NCI-H2081 treated with DMSO at 0.1 percent for 48 hours (cell line): ENCODE results near the gene IFFO2.

Source experiments
- DNase-seq: peaks from one replicate; lab custom pipeline; 2025; lab: John Stamatoyannopoulos, UW

The IFFO2 gene

DNA sequence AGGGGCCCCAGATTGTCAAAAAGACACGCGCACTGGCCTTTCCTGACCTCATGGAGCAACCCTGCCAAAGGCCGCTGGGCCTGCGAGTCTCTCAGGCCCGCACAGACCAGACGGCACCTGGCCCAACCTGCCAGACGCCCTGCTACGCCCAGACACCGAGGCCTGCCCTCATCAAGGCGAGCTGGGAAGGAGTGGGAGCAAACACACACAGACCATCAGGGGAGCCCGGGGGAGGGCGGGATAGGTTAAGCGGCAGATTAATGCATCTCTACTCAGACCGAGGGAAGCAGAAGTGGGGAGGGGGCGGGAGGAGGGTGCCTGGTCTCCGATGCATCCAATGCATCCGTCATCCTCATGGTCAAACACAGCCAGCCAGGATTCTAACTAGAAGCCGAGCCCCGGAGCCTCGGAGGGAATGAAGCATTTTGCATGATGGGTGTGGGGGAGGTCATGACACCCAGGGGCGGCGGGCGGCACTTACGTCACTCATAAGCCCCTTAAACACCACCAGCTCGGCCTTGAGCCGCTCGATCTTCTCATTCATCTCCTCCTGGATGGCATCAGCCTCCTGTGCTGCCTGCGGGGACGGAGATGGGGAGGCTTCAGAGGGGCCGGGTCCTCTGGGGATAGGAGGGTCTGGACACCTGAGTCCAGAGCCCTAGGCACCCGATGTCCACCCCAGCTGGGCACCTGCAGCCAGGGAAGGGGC is 37.1 kb downstream of the IFFO2 start:
- DNase-seq, result no peak

DNA sequence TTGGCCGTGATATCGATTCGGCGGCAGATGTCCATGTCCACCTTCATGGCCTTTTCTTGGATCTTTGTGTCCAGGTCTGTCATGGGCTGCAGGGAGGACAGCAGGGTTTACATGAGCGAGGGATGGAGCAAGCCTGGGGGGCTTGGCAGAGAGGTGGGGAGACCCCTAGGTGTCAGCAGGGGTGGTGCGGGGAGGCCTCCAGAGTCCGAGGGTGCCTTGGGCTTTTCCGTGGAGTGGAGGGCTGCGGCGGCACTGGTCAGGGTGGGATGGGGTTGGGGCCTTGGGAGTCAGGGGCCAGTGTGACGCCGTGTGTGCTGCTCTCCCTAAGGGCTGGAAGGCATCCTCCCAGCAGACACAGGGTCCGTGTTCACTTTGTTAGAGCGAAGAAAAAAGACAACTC is 38.1 kb downstream of the IFFO2 start:
- DNase-seq, result no peak

DNA sequence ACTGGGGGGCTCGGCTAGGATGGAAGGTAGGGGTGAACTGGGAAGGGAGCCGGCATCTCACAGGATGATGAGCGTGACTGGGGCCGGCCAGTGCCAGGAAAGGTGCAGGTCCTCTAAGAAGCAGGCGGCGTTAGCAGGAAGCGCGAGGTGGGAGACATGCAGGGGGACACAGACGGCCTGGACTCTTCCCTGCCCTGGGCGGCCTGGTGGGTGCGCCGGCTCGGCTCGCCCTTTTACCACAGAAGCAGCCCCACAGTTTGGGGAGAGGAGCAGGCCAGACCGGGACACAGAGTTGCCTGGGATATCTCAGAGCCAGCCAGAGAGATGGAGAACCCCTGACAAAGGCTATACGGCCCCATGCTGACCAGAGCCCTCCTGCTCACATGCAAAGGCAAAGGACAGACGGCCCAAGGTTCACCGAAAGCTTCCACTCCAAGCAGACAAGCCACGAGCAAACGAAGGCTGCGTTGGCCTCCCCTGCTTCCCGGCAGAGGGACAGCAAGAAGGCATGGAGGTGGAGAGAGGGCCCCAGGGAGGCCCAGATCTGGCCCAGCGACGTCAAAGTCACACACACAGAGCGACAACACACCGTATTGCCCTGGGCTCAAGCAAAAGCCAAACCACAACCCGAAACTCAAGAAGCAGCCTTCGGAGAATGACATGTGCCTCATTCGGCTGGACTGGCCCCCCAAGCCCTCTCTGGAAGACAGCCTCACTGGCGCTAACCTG is 39.2 kb downstream of the IFFO2 start:
- no peak for DNase-seq

DNA sequence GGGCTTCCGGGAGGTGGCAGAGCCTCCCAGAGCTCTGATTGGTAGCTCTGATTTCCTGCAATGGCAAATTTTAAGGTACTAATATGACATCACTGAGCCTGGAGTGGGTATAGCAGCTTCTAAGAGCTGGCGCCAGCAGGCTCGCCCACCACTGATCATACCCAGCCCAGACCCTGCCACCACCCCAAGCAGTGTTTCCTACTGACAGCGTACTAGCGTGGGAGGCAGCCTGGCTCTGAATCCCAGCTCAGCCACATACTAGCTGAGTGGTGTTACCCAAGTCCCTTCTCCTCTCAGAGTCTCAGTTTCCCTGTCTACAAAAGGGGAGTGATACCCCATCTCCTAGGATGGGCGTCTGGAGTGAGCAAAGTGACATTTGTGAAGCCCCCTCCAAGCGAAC is 41.1 kb downstream of the IFFO2 start:
- no peak for DNase-seq

DNA sequence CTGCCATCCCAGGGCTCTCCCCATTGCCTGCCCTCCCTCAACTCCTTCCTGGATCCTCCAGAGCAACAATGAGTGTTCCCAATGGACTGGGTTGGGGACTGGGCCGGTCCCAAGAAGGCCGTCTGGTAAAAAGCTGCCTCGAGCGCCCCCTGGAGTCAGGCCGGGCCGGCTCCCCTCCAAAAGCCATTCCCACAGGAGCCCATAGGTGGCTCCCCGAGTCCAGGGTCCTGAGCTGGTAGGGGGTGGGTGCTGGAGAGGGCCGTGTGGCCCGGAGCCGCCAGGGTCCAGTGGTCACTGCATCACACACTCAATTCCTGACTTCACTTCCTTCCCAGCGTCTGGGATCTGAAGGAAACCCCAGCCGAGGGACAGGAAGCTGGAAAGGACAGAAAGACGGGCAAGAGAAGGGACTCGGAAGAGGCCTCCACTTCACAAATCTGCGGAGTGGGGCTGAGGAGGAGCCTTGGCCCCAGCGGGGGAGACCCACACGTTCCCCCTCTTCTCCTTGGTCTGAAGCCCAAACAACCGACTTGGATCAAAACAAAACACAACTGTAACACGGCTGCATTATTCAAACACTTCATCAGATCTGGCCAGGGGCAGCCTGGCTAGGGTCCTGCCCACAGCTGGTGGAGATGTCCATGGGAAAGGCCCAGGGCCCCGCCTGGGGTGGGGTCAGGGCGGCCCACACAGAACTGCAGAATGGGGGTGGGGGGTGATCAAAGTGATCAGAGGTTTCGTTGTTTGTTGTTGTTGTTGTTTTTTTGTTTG is 43.2 kb downstream of the IFFO2 start:
- no peak for DNase-seq

DNA sequence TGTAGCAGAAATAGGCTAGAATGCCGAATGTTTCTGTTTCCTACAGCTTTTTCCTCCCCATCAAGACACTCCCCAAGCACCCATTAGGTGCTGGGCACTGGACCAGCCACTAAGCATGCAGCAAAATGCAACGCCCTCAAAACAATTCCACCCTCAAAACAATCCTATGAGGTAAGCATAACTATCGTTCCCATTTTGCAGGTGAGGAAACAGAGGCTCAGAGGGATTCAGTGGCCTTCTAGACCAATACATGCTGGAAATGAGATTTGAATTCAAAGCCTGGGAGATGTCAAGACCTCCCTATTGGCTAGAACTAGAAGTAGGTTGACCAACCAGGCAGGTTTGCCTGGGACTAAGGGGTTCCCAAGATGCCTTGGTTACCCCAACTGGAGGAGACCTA is 43.9 kb downstream of the IFFO2 start:
- no peak for DNase-seq

DNA sequence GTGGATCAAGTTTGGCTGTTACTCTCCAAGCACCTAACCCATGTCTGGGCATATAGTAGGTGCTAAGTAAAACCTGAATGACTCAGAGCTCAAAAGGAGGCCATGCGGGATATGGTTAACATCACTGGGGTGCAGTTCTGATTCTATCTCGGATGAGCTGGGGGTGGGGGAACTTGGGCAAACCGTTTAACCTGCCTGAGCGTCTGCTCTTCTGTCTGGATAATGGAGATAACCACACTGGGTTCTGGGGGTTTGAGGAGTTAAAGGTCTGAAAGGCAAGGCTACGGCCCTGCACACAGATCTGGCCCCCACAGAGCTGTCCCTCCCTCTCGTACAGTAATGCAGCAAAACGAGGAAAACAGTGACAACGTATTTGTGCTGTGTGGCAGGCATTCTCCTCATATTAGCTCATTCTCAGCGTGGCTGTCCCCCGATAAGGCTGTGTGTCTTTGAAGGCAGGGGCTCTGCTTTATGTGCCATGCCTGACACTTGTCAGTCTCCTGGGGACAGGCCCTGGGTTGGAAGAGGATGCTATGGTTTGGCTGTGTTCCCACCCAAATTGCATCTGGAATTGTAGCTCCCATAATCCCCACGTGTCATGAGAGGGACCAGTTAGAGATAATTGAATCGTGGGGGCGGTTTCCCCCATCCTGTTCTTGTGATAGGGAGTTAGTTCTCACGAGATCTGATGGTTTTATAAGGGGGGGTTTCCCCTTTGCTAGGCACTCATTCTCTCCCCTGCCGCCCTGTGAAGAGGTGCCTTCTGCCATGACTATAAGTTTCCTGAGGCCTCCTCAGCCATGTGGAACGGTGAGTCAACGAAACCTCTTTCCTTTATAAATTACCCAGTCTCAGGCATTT is 47.3 kb downstream of the IFFO2 start:
- DNase-seq, result no peak

DNA sequence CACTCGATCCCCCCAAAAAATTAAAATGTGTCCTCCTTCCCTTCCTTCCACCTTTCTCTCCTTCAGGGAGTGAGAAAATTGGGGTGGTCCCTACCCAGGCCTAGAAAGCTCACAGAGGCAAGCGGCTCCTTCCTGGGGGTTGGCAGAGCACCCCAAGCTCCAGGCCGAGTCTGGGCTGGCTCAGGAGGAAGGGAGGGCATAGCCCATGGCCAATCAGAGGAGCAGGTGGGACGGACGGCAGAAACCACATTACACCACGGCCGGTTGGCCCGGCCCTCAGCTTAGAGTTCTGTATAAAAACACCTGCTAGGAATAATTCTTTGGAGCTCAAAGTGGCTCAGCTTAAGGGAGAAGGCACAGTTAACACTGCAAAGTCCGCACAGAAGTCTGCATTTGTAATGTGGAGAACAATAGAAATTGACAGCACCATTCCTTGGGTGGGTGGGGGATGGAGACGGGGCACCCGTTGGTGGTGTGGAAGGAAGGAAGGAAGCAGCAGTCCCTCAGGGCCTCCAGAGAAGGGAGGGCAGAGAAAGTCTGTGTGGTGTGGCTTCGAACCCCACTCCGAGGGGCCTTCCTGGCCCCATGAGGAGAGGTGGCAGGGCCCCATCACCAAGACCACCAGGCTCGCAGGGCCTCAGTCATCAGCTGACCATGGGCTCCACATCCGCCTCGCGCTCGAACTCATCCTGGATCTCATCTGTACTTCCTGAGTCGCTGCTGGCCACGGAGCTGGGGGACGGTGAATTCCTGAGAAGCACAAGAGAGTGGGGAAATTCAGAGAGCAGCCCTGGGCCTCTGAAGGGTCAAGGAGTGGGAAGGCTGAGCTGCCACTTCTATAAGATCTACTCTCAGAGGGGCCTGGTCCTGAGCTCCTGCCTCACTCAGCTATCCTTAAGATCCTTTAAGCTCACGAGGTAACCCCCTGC is 48.3 kb downstream of the IFFO2 start:
- no peak for DNase-seq

DNA sequence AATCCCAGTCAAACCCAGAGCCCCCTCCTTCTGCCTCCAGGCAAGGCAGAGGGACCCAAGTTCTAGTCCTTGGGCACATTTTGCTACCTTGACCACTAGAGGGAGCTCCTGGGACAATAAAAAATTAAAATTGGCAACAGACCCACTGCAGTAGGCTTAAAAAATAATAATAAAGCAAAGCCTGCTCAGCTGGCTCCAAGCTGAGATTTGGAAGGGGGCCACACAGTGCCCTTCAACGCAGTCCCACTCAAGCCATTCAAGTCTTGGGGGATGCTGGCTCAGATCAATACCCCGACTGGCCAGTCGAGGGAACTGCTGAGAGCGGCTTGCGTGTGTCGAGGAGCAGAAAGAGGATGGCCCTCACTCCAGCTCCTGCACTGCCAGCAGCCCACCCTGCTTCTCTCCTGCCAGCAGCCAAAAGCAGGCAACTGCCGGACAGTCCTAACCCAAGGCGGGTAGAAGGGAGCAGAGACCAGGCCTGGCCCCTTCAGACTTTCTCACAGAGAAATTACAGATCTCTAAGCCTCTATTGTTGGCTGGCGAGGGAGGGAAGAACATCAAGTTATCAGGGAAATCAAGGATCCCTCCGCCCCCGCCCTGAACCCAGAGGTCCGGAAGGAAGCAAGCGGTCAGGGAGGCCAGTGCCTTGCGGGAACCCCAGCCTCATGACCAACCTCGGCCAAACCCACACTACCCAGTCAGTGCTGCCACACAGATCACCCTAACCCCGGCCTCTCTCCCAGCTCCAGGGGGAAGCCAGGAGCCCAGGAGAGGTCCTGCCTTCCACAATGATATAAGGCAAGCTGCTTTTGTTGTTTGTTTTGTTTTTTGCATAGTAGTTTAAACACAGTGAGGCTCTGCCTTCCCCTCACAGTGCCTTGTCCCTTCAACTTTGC is 49.2 kb downstream of the IFFO2 start:
- DNase-seq, result no peak

DNA sequence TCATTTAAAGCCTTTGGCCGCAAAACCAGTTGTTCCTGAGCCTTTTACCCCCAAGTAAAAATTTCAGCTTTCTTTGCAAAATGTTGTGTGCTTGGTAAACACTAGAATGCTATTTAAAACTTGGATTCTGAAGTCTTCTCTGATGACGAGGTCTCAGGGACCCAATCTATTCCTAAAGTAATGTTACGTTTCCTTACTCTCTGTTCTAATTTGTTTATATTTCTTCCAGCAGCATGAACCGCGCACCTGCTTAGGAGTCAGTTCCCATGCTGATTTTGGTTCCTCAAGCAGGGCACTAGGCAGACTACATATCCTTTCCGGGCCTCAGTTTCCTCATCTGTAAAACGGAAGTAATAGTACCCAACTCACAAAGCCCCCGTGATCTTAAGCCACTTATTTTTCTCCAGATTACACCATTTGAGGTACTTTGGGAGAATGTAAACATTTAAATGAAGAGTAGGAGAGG is 53.2 kb downstream of the IFFO2 start:
- DNase-seq, result no peak

DNA sequence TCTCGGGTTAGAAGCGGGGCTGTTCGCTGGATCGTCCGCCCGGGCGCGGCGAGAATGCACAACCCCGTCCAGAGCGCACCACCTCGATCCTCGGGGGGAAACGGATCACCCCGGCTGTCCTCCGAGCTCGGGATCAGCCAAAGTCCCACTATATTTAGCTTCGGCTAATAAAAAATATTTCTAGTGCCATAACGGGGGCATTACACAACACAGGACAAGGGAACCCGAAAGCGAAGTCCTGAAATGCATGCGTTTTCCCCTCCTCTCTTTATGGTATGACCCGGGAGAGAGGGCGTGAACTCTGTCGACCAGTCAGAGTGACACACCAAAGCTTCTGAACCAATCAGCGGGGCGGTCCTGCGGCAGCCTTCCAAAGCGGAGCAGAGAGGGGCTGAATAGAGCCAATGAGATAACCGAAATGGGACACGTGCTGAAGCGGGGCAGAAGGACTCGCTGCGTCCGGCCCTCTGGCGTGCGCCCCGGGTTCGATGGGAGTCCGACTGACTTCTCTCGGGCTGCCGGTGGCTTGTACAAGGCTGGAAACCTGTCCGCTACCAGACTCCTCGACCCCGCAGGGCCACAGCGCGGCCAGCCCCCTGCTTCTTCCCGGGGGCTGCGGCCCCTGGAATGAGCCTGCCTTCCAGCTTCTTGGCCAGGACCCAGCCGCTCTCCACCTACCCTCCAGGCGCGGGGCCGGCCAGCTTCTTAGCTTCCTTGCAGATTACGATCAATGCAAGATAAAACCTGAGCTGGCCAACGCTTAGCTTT is 53.8 kb downstream of the IFFO2 start, which contains the start of gene ALDH4A1:
TSS of gene ALDH4A1 (minus strand) at position 33 of the 768 bp plus-strand sequence. CDS start at position 1, 32 bp downstream.
- DNase-seq, result peak; percentile 77

DNA sequence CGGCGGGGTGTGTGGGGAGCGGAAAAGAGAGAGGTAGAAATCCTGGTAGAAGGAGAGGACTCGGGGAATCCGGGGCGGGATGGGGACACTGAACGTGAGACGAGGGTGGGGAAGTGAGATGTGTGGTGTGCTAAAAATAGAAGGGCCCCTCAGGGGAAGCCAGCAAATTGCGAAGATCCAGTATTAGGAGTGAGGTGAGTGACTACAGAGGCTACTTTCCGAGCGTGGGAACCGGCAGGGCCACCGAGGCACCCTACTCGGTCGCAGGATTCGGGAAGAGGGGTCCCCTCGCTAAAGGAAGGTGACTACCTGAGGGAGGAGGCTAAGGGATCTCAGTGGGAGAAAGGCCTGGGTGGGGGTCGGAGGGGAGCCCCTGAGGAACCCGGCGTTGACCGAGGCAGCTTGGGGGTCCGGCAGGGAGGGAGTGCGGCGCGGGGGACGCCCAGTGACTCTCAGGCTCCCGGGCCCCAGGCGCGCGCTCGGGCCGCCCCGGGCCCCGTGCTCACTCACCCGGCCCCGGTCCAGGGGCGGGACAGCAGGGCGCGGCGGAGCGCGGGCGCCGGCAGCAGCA is 54.4 kb downstream of the IFFO2 start:
- DNase-seq, result no peak

DNA sequence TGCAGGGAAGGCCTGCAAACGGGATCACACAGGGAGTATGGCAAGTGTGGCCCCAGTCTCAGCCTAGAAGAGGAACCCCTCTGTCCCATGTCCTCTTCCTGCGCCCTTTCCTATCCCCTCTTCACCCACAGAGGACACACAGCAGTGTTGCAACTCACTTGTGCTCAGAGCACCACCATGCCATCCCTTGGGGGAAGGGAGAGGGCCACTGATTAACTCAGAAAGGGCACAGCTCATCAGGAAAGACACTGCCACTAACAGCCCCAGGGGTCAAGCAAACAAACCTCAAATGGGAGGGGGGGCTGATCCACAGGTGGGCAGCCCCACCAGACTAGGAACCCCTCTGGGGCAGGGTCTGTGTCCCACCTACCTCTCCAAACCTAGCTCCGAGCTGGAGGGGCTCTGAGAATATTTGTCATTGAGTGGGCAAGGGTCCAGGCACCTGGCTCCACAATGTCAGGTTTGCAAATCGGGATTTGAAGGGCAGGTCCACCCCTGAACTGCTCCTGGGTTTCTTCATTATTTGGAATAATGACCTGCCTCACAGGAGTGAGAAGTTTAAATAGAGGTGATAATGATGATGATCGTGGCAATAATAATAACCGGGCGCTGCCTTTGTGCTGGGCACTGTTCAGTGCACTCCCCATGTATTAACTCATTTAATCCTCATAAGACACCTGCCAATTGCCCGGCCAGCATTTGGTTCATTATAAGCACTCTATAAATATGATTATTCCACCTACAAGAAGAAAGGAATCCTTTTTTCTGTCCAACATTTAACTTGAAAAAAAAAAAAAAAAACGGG is 55.1 kb downstream of the IFFO2 start:
- no peak for DNase-seq

DNA sequence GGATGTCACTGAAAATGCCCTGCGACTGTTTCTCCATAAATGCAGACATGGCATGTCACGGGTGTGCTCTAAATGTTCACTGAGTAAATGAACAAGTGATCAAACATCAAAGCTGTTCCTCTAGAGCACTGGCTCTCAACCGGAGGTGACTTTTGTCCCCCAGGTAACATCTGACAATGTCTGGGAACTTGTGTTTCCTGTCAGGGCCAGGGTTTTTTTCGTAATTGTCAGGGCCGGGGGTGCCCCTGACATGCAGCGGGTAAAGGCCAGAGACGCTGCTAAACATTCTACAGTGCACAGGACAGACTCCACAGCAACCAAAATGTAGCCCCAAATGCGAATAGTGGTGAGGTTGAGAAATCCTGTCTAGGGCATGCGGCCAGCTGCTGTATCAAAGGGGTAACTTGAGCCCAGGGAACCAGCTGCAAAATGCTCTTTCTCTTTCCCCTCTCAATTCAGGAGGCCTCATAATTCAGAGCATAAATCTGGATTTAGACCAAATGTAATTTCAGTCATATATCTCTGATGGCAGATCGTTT is 56.1 kb downstream of the IFFO2 start:
- DNase-seq, result no peak

DNA sequence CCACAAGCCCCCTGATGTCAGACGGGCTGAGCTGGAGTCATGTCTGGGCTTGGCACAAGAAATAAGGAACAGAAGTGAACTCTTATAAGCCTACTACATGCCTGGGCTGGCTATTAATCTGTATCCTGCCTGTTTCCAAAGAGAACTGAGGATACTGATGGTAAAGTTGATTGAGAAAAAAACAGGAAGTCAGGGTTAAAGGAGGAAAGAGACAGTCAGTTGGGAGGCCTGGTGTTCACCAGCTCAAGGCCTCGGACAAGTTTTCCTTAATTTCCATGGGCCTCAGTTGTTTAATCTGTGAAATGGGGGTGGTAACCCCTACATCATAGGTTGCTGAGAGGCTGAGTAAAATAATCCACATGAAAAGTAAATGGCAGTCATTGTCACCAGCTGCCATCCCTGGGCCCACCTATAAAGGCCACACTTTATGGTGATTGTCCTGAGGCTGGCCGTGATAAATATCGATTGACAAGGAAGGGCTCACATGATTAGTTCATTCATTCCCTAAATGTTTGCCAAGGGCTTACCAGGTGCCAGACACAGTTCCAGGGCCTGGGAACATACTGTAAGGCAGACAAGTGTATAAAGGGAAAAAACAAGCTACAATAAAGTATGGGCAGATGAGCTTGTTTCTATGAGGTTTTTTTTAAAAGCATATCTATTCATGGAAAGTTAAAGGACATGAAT is 57.0 kb downstream of the IFFO2 start:
- no peak for DNase-seq

DNA sequence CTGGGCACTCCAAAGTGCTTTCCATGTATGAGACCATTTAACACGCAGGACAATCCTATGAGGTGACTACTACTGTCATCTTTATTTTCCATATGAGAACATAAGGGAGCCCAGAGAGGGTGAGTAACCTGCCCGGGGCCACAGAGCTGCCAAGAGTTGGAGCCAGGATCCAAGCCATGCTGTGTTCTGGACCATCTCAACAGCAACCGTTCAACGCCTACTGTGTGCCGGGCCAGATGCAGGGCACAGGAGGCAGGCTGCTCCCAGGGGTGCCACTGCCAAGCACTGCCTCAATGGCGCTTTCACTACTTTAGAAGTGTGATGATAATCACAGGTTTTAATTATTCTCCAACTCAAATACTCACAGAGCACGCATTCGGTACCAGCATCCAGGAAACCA is 57.9 kb downstream of the IFFO2 start:
- no peak for DNase-seq

DNA sequence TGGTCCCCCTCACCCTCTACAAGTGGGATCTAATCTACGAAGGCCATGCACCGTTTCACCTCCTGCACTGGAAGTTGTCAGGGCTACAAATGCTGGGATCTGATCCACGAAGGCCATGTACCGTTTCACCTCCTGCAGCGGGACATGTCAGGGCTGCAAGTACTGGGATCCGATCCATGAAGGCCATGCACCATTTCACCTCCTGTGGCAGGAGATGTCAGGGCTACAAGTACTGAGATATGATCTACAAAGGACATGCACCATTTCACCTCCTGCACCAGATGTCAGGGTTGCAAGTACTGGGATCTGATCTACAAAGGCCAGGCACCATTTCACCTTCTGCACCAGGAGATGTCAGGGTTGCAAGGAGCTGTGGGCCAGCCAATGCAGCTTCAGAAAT is 61.2 kb downstream of the IFFO2 start:
- DNase-seq, result no peak
